ENCODE results near the gene KCNJ6.
"Not testable (repeated sequence)": the region's sequence is repeated elsewhere in the genome, so short reads cannot be mapped to it uniquely, and the experiment has no call there.

KCNJ6 gene, protein sequence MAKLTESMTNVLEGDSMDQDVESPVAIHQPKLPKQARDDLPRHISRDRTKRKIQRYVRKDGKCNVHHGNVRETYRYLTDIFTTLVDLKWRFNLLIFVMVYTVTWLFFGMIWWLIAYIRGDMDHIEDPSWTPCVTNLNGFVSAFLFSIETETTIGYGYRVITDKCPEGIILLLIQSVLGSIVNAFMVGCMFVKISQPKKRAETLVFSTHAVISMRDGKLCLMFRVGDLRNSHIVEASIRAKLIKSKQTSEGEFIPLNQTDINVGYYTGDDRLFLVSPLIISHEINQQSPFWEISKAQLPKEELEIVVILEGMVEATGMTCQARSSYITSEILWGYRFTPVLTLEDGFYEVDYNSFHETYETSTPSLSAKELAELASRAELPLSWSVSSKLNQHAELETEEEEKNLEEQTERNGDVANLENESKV

DNA sequence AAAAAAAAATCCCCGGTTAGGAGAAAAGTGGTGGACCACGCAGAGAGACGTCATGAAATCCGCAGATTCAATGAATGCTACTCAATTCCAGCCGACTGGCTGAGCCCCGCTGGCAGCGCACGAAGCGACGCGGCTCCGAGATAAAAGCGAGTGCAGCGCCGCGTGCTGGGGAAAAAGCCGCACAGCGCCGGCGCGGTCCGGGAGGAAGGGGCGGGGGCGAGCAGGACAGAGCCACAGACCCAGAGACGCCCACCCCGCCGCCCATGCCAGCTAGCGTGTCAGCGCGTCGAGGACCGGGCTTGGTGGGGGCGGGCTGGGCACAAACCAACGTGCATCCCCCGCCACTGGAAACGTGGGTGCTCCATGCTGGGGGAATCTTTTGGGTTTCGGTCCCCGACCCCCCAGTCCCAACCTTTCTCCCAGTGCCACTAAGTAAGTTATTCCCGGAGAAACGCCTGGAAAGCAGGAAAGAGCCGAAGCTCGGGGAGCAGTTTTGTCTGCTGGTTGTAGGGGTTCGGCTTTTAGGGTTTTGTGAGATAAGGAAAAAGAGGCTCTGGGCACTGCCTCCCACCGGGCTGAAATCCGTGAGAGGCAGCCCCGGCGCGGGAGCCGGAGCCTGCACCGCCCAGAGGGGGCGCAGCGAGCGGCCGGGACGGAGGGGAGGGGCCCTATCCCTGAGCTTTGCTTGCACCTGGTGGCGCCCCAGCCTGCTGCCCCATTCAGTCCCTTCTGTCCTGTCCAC, at the start of gene KCNJ6:
Gene KCNJ6, minus strand, starts transcription at position 148 of the 742 bp plus-strand sequence. CDS start 75,775 bp downstream, outside the sequence.
- DNase-seq = no peak

DNA sequence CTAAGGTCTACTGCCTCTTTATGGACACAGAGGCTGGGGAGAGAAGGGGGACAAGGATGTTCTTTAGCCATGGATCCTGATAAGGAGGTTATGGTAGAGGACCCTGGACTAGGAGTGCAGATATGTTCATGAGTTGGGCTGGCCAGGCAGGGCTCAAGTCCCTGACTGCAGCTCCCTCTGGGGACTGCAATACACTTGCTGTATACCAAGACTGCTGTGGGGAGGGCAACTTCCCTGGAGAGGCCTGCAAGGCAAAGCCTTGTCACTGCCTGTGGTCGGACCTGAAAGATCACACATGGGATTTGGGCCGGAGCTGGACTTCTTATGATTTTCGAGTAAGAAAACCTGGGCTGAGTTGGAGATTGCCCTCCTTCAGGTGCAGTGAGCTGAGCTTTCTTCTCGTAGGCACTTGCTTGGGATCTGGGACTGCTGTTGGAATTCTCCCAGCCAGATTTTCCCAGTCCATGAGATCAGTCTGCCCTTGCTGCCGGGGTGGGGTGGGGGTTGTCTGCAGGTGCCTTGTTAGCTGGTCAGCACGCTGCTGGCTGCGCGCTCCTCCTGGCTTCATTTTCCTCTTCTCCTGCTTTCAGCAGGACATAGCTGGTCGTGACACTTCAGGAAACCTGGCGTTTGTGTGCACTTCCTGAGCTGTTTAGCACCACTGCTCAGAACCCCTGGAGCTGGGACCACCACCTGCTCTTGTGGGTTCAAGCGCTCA, 49.0 kb upstream of the KCNJ6 start:
- DNase-seq = no peak

DNA sequence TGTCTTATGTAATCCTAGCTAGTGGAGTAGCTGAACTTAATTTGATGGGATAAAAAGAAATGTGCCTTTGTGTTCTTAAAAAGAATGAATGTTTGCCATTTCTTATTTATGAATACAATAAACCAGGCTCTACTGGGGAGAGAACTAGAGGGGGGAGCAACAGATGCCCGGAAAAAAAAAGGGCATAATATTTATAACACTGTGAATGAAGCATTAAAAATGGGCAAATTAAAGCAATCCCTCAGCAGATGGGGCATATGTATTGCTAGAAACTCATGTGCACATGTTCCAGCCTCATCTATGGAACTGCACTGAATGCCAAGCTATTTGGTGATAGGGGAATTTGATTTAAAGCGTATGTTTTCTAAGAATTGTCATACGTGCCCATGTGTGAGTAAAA, 42.3 kb upstream of the KCNJ6 start:
- no peak for DNase-seq

DNA sequence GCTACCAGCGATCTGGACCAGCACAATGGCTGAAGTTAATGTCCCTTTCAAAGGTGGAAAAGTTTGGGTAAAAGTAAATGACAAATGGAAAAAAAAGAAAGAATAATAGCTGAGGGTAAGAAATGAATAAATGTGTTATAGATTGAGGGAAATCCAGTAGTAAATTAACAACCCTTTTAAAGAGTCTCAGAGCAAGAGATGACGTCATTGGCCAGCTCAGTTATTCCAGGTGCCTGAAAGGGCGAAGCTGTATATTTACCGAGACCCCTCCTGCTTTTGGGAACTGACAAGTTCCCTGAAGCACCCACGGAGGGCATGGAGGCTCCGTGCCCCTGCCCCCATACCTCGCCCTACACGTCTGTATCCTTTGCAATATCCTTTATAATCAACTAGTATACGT, 40.5 kb upstream of the KCNJ6 start:
- DNase-seq = no peak

DNA sequence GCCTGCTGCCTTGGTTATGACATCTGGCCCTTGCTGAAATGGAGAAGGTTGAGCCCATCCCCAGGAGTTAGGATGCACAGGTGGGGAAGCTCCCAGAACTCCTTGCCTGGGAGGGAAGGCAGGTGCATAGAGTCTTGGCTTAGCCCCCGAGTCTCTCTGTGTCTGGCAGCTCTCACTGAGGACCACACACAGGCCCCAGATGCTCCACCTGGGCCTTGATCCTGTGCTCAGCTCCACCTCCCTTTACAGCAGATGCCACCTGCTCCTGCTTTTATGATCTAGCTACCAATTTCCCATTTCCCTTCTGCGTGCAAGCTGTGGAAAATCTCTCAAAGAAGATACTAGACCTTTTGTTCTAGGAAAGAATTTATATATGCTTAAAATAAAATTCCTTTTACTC, 28.8 kb upstream of the KCNJ6 start:
- DNase-seq = no peak

DNA sequence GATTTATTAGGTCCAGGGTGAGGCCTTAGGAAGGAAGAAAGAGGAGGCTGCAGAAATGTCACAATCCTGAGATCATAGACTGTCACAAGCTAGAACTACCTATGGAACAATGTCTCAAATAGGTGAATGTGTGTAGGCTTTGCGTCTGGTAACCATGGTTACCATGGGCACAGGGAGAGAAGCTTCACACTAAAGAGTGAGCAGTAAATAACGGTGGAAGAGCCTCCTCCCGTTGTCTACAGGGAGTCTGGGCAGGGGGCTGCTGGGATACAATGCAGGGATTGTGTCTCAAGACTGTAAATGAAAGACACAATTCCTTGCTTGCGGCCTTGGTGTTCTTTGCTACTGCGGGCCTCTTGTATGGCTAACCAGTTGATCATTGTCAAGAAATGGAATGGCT, 28.2 kb upstream of the KCNJ6 start:
- no peak for DNase-seq

DNA sequence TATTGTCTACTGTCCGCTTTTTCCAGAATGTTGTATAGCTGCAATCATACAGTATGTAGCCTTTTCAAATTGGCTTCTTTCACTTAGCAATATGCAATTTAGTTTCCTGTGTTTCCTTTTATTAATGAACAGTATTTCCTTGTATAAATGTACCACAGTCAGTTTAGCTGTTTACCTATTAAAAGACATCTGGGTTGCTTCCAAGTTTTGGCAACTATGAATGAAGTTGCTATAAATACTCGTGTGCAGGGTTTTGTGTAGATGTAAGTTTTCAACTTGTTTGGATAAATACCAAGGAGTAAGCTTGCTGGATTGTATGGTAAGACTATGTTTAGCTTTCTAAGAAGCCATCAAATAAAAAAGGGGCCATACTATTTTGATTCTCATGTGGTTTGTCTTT, 24.4 kb upstream of the KCNJ6 start:
- no peak for DNase-seq

DNA sequence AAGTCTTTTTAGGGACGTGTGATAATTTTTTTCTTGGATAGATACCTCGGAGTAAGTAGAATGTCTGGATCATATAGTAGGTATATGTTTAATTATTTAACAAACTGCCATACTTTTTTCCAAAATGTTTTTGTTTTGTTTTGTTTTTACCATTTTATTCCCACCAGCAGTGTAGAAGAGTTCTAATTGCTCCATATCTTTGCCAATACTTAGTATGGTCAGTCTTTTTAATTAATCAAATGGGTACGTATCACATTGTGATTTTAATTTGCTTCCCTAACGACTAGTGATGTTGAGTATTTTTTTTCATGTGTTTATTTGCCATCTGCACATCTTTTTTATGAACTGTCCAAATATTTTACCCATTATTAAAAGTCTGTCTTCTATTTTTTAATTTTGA, 23.6 kb upstream of the KCNJ6 start:
- DNase-seq = no peak

DNA sequence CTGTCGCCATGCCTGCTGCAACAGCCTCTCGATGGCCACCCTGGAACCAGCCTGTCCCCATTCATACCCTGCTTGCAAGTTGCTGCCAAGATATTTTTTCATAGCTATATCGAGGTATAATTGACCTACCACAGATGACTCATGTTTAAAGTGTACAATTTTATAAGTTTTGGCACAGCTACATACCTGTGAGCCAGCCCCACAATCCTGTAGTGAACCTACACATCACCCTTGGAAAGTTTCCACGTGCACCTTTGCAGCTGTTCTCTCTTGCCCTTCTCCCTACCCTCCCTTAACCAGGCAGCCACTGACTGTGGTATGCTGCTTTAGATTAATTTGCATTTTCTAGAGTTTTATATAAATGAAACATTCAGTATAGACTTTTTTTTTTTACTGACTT, 23.0 kb upstream of the KCNJ6 start:
- no peak for DNase-seq

DNA sequence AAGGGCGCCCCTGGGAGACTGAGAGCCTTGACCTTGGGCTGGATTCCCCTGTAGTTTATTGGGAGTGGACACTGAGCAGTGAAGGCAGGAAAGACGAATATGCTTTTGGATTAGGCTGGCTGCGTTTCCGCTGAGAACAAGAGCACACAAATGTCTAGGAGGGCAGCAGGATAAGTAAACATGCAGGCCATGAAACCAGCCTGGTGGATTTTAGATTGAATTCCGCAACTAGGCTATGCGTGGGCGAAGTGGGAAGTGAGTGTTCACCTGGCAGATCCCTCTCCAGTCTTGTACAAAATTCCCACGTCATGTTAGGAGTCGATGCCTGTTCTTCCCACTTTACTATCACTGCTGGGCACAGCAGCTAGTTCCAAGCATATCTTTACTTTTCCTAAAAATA, 21.4 kb upstream of the KCNJ6 start:
- DNase-seq = no peak

DNA sequence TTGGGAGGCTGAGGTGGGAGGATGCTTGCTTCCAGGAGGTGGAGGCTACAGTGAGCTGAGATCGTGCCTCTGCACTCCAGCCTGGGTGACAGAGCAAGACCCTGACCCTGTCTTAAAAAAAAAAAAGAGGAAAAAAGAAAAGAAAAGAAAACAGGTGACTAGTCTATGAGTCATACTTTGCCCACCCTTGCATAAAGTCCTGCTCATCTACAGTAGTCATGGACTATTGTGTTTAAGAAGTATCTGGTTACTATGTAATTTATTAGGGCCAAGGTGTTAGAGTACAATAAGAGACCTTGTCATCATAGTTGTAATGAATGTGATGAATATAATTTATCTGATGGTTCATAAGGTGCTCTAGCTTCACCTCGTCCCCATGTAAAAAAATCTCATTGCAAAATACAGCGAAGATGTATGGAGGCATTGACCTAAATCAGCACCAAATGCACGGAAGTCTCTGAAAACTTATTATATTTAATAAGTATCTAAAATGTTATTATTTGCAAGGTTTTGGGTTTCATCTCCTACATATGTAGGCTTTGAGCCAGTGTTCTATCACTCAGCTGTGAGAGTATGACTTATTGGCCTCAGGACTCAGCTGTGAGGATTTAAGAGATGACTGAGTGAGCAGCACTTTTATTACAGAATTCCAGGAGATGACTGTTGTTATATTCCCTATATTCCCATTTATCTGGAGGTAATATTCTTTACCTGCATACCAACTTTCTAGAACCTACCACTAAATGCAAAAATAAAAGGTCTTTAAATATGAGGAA, 19.9 kb upstream of the KCNJ6 start:
- DNase-seq = no peak

DNA sequence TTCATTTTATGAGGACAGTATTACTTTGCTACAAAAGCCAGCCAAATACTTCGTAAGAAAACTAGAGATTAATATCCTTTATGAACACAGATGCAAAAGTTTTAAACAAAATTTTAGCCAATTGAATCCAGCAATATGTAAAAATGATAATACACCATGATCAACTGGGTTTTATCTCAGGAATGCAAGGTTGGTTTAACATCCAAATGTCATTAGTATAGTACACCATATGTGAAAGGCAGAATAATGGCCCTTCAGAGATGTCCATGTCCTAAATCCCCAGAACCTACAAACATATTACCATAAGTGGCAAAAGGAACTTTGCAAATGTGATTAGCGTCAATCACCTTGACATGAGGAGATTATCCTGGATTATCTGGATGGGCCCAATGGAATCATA, 16.7 kb upstream of the KCNJ6 start:
- no peak for DNase-seq

DNA sequence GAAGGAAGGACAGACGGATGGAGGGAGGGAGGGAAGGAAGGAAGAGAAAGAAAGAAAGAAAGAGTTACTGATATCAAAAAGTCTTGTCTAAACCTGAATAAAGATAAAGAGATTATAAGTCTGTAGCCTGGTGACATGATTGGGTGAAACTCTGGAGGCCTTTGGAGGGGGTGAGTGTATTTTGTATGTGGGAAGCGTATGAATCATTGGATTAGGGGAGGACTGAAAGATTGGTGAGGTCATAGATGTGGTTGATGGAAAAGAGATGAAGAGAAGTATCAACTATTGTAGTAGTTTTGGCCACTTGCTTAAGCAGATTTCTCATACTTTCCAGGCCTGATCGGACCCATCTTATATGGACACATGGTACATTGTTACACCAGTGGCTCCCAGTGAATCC, 11.5 kb upstream of the KCNJ6 start:
- DNase-seq = no peak

DNA sequence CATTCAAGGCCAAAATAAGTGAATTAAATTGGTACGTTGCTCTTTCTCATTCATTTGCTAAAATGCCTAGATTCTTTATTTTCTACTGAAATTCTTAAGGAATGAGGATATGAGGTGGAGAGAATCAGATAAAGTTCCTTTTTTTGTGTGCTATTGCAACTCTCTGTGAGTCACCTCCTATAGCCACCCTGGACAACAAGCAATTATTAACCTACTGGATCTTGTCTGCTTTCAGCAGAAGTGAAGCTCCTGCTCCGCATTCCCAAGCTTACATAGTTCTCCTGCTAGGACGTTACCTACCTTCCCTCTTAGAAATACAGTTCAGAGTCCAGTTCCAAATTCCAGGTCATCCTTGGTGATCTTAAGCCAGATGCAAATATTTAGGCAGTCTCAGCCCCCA, 4.8 kb upstream of the KCNJ6 start:
- DNase-seq = no peak

DNA sequence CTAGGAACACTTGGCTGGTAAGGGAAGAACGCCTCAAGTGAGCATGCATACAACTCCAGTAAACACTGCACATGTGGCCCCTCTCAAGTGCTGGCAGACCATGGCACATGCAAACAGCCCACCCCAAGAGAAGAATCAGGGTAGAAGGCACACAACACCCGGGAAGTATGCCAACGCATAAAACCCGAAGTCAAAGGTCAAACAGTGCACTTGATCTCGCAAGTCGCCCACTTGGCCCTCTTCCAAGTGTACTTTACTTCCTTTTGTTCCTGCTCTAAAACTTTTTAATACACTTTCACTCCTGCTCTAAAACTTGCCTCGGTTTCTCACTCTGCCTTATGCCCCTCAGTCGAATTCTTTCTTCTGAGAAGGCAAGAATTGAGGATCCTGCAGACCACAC, 4.0 kb upstream of the KCNJ6 start:
- DNase-seq = not testable (repeated sequence)

DNA sequence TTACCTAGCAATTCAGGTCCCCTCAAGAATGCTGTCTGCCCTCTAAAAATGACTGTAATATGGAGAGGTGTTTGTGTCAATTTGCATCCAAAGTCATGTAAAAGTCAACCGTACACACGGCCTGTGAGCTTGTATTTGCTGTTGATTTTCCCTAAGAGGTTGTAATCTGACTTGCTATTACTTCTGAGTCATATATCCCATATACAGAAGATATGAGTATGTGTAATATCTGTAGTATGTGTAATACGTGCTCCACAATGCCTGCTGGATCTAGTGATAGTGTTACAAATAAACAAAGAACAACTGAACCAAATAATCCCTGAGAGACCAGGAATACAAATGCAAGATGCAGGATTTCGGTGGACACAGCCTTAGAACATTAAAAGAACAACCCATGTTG, 1.4 kb upstream of the KCNJ6 start:
- DNase-seq = no peak

DNA sequence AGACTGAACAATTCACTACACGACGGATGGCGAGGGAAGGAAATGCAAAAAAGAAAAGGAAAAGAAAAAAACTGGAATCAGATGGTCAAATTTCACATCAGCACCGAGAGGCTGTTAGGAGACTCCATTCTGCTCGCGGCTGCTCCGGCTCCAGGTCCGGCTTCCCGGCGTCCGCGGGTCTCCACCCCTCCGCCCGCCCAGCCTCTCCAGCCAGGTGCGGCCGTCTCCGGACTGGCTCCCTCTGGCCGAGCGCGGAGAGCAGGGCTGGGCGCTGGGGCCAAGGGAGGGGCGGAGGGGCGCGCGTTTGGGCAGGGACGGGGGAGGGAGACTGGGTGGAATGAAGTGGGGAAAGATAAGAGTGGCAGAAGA, 332 bp downstream of the KCNJ6 start:
- DNase-seq = no peak

DNA sequence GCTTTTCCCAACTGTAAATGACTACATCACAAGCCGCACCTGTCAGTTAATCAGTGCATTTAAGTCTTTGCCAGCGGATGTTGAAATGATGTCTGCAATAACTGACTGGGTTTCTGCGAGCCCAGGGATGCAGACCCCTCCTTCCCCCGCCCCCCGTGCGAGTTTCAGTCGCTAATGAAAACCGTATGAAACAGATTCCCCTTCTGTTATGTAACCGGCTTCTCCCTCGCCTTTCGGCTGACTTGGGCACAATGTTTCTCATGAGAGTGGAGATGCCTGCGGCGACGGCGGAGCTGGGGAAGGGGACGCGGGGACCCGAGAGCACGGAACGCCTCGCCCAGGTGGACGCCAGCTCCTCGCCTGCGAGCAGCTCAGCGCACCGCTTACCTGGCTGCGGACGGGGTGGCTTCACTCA, 753 bp downstream of the KCNJ6 start:
- no peak for DNase-seq

DNA sequence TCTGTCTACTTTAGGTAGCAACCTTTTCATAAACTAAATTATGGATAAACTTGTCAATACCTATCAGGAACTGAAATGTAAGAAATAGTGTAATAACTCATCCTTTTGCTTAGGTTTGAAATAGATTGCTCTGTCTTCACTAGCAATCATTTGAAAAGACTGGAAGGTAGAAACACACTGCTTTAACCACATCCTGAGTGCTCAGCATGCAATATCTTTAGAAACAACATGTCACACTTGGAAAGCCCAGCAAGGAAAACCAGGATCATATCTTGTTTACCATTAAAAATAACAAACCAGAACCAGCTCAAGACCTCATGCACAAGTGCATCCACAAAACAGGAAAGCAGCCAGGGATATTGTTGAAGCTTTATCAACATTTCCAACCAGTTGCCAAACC, 3.6 kb downstream of the KCNJ6 start:
- no peak for DNase-seq

DNA sequence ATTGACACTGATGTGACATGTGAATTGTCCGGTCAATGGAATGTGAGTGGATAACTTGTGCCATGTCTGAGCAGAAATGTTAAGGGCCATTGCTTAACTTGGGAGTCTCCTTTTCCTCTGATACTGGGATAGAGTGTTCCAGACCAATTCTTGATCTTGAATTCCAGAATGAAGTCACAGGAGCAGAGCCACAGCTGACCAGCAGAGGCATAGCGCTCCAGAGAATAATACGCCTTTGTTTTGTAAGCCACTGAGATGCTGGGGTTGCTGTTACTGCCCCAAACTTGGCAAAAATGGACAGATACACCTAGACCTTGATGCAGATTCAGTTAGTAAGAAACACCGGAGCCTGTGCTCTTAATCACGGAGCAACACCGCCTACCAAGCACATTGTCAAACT, 6.3 kb downstream of the KCNJ6 start:
- DNase-seq = no peak

DNA sequence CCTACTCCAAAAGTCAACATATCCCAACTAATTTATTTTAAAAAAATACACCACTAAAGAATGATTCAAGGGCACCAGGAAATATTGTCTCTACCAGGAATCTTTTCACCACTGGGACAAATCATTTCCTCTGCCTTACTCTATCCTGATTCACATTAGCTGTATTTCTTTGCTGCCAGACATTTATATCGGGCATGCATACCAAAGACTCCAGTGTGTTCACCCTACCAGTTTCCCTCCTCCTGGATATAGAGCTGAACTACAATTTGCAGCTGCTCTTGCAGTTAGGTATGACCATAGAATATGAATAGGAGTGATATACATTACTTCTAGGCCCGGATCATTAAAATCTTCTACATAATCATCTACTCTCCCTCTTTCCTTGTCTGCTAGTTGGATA, 7.6 kb downstream of the KCNJ6 start:
- DNase-seq = no peak

DNA sequence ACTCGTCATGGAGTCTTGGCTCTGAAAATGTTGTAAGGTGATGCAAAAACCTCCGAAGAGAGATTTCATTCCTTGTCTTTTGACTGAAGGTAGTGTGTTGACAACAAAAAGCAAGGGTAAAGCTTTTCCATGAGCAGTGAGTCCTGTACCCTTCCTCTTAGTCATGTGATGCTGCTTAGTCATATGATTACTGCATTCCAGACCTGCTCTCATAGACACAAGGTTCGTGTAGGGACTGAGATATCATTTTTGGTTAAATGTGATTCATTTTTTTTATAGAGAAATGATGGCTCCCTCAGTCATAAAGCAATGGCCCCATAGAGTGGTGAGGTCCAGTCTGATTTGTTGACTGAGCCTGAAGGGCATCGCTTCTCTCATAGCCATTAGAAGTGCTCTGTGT, 9.2 kb downstream of the KCNJ6 start:
- no peak for DNase-seq

DNA sequence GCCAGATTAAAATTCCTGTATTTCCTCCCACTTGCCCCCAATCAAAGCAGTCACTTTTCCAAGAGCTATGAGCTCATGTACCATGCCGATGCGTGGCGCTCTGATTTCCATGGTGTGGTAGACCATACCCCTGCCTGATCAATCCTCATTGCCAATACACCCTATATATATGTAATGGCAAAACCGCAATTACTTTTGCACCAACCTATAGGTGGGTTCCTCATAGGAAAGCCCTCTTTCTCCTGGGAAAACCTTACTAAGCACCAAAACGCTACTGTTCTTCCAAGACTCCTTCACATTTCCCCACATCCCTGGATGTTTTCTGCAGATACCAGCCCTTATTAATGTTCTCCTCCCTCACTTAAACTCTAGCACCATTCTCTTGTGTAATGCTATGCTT, 11.0 kb downstream of the KCNJ6 start:
- DNase-seq = no peak
